NCI-H2081 treated with DMSO at 0.1 percent for 48 hours (cell line): Measurements from ENCODE around the gene VOPP1.
"Not testable (repeated sequence)": the region's sequence is repeated elsewhere in the genome, so short reads cannot be mapped to it uniquely, and the experiment has no call there.

ENCODE experiments used
- DNase-seq: peaks from one replicate; lab custom pipeline; 2025; lab: John Stamatoyannopoulos, UW

VOPP1 gene, protein sequence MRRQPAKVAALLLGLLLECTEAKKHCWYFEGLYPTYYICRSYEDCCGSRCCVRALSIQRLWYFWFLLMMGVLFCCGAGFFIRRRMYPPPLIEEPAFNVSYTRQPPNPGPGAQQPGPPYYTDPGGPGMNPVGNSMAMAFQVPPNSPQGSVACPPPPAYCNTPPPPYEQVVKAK

GRCh38 chr7:55572378-55573233 is at the start of gene VOPP1:
Gene VOPP1, minus strand, starts transcription at chr7:55572502. Its CDS starts 178 bp downstream, at chr7:55572324.
- DNase-seq: no peak

DNA sequence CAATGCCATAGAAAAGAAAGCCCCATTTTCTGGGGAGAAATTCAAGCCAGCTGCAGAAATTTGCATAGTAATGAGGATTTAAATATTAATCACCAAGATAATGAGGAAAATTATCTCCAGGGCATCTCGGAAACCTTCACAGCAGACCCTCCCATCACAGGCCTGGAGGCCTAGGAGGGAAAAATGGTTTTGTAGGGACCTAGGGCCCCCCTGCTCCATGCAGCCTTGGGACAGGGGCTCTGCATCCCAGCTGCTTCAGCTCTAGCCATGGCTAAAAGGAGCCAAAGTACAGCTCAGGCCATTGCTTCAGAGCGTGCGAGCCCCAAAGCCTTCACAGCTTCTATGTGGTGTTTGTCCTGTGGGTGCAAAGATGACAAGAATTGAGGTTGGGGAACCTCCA is 46.6 kb upstream of the VOPP1 start:
- no peak for DNase-seq

DNA sequence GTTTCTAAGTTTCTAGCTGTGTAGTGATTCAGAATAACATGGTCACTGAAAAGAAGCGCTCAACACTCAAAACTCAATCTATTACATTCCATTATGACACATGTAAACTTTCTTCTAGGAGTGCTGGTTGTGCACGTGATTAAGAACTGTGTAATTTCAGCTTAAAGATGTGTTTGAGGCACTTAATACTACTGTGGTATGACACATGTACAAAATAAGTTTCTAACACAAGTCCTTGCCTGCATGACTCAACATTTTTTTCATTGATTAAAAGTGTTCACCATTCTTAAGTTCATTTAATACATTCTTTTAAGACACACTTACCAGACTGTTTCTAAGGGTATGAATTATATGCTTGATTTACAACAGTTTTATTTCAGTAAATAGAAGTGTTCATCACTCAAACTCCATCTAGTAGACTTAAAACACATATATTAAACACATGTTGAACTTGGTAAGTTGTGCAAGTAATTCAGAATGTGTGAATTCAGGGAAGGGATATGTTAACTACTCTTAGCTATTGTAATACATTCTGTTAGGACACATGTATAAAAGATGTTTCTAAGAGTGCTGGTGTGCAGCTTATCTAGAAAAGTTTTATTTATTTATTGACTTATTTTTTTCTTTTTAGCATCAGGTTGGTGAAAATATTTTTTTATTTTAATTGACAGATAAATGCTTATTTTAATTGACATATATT is 42.2 kb upstream of the VOPP1 start:
- not testable (repeated sequence) for DNase-seq

DNA sequence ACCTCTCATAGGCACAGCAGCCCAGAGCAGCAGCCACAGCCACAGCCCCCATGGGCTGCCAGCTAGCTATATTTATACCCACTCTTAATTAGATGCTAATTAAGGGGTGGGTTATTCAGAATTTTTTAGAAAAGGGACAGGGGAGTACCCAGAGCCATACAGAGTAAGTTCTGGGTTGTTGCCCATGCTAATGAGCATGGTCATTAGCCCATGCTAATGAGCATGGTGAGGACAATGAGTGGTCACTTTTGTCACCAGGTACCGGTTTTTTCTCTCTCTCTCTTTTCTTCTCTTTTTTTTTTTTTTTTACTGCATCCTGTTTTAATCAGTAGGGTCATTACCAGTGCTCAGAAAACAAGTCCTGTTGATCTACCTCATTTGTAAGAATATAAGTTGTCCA is 37.4 kb upstream of the VOPP1 start:
- DNase-seq: not testable (repeated sequence)

DNA sequence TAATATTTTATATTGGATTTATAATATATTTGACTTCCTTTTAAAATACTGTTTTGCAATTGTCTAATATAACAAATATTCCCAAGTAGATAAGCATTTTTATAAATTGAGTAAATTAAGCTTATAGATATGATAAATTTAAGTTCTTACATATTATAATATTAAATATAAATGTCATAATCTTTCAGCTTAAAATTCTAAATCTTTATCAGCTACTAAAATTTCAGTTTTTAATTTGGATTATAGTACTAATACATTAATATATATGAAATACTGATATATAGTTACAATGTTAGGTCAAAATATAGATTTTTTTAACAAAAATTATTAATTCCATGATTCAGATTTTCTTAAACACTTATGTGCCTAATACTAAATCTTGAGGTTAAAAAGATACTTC is 33.4 kb upstream of the VOPP1 start:
- DNase-seq: not testable (repeated sequence)

- not testable (repeated sequence) for DNase-seq
Measured at GRCh38 chr7:55597944-55598499, 25.7 kb upstream of the VOPP1 start.

- DNase-seq: not testable (repeated sequence)
Measured at GRCh38 chr7:55597214-55597739, 25.0 kb upstream of the VOPP1 start.

- no peak for DNase-seq
Measured at GRCh38 chr7:55595511-55595910, 23.2 kb upstream of the VOPP1 start.

DNA sequence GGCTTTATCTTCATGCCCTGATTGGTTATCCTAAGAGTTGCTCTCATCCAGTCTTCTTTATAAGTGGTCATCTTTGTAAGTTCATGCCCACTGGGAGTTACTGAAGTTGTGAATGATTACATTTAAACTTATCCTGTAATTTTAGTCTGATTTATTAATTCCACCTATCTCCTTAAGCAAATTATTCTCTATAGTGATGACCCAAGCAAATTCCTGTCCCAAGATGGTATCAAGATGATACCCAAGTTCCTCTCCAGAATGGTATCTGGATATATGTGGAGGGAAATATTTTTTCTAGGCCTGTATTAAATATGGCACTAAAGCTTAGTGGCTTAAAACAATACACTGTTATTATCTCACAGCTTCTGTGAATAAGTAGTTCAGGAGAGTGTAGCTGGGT is 22.6 kb upstream of the VOPP1 start:
- DNase-seq: no peak

- no peak for DNase-seq
Measured at GRCh38 chr7:55594414-55594813, 22.1 kb upstream of the VOPP1 start.

GRCh38 chr7:55593515-55594318 is 21.4 kb upstream of the VOPP1 start:
- no peak for DNase-seq

GRCh38 chr7:55593172-55593514 is 20.8 kb upstream of the VOPP1 start:
- DNase-seq: no peak

- DNase-seq: no peak
Measured at GRCh38 chr7:55592492-55592891, 20.2 kb upstream of the VOPP1 start.

DNA sequence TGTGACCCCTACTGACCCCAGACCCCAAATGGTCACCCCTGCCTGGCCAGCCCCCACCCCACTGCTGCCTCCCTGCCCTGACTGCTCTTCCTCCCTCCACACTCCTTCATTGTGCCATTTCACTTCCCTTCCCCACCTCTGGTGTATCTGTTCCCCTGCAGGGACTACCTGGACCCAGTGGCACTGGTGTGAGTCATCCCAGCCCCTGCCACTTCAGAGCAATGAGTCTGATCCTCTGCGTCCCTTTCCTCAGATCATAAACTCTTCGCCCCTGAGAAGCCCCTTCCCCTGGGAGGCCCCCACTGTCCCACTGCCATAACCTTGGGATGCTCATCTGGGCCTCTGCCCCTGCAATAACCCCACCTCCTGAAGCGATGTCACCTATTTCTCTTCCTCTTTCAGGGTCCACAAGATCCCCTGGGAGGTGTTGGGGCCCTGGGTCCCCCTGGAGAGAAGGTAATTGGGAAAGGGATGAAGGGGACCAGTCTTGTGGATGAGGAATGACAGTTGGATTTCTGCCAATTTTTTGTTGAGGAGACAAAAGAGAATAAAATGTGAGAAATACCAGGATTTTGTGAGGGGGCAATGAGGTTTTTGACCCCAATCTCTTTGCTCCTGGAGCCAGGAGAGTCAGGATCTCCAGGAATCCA is 19.1 kb upstream of the VOPP1 start:
- no peak for DNase-seq

GRCh38 chr7:55590517-55591281 is 18.4 kb upstream of the VOPP1 start:
- no peak for DNase-seq

DNA sequence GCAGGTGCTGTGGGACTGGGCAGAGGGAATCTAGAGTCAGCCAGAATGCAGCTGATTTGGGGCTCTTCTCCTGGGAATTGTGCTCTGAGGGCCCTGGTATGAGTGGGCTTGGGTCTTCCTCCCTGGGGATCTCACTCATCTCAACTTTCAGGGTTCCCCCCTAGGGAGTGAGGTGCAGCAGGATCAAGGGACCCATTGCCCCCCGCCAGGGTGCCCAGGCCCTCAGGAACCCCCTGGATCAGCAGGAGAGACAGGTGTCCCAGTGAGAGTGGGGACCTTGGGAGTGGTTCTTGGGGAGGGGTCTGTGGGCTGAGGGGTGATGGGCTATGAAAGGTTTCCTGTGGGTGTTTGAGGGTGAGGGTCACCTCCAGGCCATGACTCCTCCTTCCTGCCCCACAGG is 17.6 kb upstream of the VOPP1 start:
- no peak for DNase-seq

DNA sequence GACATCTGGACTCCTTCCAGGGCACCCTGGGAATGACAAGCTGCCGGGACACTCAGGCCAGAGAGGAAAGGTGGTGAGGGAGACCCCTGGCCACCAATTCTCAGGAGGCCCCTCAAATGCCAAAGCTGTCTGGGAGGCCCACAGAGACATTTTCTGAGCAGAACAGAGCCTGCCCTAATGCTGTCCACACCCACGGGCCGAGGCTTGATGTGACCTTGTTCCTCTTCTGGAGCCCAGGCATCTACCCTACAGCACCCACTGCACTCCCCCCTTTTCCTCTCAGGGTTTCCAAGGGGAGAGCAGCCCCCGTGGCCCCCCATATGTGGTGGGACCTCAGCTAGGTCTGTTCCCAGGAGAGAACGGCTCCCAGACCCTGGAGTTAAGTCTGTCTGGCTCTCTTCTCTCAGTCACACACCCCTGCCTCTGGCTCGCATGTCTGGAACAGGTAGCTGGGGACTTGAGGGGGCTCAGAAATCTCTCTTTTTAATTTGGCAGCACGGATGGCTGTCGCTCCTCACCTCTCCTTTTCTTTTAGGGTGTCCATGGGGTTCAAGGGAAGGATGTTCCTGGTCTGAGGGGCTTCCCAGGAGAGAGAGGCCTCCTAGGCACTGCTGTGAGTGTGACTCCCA is 16.8 kb upstream of the VOPP1 start:
- no peak for DNase-seq

DNA sequence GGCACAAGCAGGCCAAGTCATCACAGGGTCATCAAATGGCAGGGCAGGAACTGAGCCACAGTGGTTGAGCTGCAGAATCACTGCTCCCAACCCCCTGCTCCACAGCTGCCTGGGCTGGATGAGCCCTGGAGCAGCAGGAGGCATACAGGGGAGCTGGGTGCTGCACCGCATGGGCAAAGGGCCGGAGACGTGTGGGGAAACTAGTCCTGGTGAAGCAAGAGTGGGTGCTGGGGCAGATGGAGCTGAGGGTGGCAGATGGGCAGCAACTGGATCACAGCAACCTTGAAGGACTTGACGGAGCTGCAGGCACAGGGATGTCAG is 16.0 kb upstream of the VOPP1 start:
- no peak for DNase-seq

GRCh38 chr7:55587687-55588378 is 15.5 kb upstream of the VOPP1 start:
- no peak for DNase-seq
